DLD1 (cell line): ENCODE data around the gene MSL1.

ENCODE experiments used
- in situ Hi-C: cut with HindIII; loops from 2 replicates; pipeline ENCODE4 v1.10.0; 2017; ENCODE audit warnings: low sequenced_read_pairs

Gene MSL1

GRCh38 chr17:40090237-40091119 lies 31.3 kb upstream of the MSL1 start:
- in situ Hi-C loops: no loop called here

GRCh38 chr17:40091691-40092397 lies 29.9 kb upstream of the MSL1 start:
- in situ Hi-C loops: no loop called here

GRCh38 chr17:40092581-40092980 lies 29.2 kb upstream of the MSL1 start:
- in situ Hi-C loops: no loop called here

- in situ Hi-C loops: no loop called here
Measured at GRCh38 chr17:40093005-40093579, 28.7 kb upstream of the MSL1 start.

- in situ Hi-C loops: no loop called here
Measured at GRCh38 chr17:40093580-40094201, 28.1 kb upstream of the MSL1 start.

- in situ Hi-C loops: no loop called here
Measured at GRCh38 chr17:40094874-40095273, 26.9 kb upstream of the MSL1 start.

- in situ Hi-C loops: no loop called here
Measured at GRCh38 chr17:40095351-40095943, 26.3 kb upstream of the MSL1 start.

- in situ Hi-C loops: no loop called here
Measured at GRCh38 chr17:40095944-40096791, 25.6 kb upstream of the MSL1 start.

GRCh38 chr17:40097087-40097486 lies 24.7 kb upstream of the MSL1 start:
- in situ Hi-C loops: no loop called here

- in situ Hi-C loops: no loop called here
Measured at GRCh38 chr17:40097931-40098845, 23.6 kb upstream of the MSL1 start.

- in situ Hi-C loops: no loop called here
Measured at GRCh38 chr17:40098846-40099618, 22.7 kb upstream of the MSL1 start.

- in situ Hi-C loops: loop anchor here (25.0 kb wide), 1 partner anchor 113 kb away; the partner anchor contains the start of gene PSMD3
Measured at GRCh38 chr17:40099619-40100418, 22.0 kb upstream of the MSL1 start.

GRCh38 chr17:40100419-40100668 lies 21.4 kb upstream of the MSL1 start, which contains the start of gene NR1D1:
Gene NR1D1 (minus strand): TSS chr17:40100589. CDS start chr17:40100094, 495 bp downstream.
- in situ Hi-C loops: loop anchor here (25.0 kb wide), 1 partner anchor 113 kb away; the partner anchor contains the start of gene PSMD3

- in situ Hi-C loops: loop anchor here (25.0 kb wide), 1 partner anchor 114 kb away; the partner anchor contains the start of gene PSMD3
Measured at GRCh38 chr17:40100669-40101366, 21.0 kb upstream of the MSL1 start.

- in situ Hi-C loops: loop anchor here (25.0 kb wide), 1 partner anchor 114 kb away; the partner anchor contains the start of gene PSMD3
Measured at GRCh38 chr17:40101367-40102210, 20.2 kb upstream of the MSL1 start.
